HG03066 (cell line): ENCODE measurements around the gene KANTR.
"Not testable (repeated sequence)": the region's sequence is repeated elsewhere in the genome, so short reads cannot be mapped to it uniquely, and the experiment has no call there.

Experiments
- ATAC-seq: cut with Tn5 transposase; IDR thresholded peaks from one replicate; pipeline ENCODE4 v1.9.1; 2021; ENCODE audit warnings: low read depth; ENCODE audit not compliant: unreplicated experiment

Gene KANTR

DNA sequence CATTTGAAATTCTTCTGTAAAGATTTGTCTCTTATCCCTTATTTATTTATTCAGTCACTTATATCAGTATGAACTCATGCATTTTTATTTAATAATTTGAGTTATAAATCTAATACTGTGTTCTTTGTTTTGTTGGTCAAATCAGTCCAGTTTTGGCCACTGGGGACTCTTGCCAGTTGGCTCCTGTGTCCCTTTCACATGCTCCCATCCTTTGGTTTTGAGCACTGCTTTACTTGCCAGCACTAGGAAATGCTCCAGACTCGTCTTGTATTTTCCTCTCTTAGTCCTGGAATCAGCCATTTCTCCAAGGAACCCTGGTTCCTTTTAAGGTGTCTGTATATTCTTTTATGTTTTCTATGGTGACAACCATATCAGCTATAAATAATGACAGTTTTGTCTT, 28.1 kb downstream of the KANTR start:
- no peak for ATAC-seq

- no peak for ATAC-seq
Observed at GRCh38 chrX:53125506-53125905, 31.6 kb downstream of the KANTR start.

DNA sequence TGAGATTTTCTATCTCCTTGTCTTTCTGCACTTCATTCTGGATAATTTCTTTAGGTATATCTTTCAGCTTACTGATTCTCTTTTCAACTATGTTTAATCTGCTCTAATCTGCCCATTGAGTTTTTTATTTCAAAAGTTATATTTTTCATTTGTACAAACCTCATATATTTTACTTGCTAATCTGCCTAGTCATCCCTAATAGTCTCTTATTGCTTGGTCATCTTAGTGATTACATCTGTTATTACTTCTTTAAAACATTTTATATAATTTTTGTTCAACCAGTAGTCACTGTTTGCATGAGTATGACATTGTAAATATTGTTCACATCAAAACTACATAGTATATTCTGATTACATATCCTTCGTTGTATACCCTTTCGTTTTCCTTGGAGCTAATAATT, 32.4 kb downstream of the KANTR start:
- ATAC-seq, result no peak

- no peak for ATAC-seq
Observed at GRCh38 chrX:53128097-53128749, 34.3 kb downstream of the KANTR start.

GRCh38 chrX:53133400-53133799, 39.5 kb downstream of the KANTR start:
- no peak for ATAC-seq

- ATAC-seq, result no peak
Observed at GRCh38 chrX:53135581-53135980, 41.6 kb downstream of the KANTR start.

GRCh38 chrX:53153581-53153980, 59.6 kb downstream of the KANTR start:
- ATAC-seq, result no peak

DNA sequence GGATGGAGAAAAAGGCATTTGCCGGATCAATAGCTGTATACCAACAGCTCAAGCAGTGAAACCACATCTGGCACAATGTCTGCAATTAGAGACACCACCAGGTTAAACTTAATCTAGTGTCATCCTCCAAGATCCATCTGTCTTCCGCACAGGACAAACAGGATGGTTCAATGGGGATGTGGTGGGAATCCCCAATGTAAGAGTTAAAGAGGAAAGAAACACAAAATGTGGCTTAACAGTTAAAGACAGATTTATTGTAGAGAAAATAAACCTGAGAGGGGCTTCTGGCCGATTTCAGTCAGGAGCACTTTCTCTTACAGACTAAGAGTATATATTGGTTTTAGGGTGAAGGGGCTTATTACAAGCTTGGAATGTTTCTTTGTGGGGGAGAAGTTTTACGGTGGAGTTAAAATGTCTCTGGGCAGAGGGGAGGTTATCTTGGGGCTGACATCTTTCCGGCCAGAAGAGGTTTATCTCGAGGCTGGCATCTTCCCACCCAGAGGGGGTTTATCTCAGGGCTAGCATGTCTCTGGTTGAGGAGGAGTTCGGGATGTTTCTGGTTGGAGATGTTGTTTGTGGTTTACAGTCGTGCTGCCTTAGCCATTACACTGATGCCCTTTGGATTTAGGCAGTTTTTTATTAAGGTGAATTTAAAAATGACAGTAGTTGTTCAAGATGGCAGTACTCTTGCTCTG, 61.7 kb downstream of the KANTR start:
- ATAC-seq, result no peak

DNA sequence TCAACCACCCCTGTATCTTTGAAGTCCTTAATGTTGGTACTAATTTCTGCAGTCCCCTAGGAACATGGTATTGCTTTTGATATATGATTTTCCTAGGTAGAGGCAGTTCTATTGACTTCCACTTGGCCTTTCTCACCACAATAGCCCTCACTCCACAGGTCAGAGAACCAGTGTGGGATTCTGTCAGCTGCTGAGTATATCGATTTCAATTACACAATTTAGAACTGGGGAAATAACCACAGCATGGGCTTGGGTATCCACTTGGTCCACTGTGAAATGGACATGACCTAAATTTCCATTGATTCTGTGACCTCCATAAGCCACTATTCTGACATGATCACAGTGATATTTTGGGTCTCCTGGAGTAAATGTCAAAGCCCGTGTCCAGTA, 62.3 kb downstream of the KANTR start:
- ATAC-seq, result no peak

GRCh38 chrX:53159184-53159583, 65.2 kb downstream of the KANTR start:
- no peak for ATAC-seq

DNA sequence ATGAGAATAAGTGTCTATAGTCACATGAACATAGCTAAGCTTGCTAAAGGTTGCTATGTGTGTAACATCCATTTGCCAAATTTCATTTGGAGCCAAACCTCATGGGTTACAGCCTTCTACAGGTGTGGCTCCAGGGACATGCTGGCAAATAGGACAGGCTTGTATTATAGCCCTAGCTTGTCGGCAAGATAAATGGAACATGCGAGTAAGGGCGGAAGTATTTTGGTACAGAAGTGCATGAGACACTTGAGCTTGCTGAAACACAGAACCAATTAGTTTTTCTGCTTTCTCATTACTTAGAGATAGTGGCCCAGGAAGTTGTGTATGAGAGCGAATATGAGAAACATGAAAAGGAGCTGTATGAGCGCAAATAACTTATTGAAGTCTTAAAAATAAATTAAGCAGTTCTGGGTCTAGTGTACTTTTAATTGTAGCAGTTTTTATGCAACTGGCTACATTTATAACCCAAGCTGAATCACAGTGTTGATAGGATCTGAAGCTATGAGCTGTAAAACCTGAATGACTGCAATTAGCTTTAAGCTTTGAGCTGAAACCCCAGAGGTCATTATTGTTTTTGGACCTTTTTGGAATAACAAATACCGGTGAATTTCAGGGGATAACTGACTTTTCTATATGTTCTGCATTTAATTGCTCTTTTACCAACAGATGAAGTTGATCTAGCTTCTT, 66.5 kb downstream of the KANTR start:
- no peak for ATAC-seq

DNA sequence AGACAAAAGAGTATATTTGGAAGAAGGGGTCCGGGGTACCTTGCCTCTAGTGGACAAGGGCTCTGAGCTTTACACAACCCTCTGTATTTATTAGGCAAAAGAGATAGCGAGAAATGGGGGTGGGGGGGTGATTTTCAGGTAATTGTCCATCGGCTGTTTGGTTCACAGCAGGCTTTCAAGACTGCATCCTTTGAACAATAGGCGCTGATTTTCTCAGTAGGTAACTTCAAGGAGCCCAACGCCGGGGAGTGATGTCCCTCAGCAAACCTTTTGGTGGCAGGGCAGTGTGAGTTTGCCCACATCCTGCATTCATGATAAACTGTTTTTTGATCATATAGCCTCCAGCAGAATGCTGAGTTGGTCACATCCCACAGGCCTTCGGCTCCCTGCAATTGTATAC, 69.5 kb downstream of the KANTR start:
- no peak for ATAC-seq

- not testable (repeated sequence) for ATAC-seq
Observed at GRCh38 chrX:53164566-53164965, 70.6 kb downstream of the KANTR start.

GRCh38 chrX:53166103-53166502, 72.2 kb downstream of the KANTR start:
- no peak for ATAC-seq

- ATAC-seq, result no peak
Observed at GRCh38 chrX:53171356-53171755, 77.4 kb downstream of the KANTR start.
